Stimulated activated CD4-positive, alpha-beta T cell treated with anti-CD3 and anti-CD28 coated beads, Interleukin-12 subunit alpha, Interleukin-12 subunit beta, amount 100 ng/mL, for 4 hours (primary cell): ENCODE data around the gene RUNX2.
"Not testable (repeated sequence)": the region's sequence is repeated elsewhere in the genome, so short reads cannot be mapped to it uniquely, and the experiment has no call there.

Experiments
- DNase-seq: peaks from one replicate; pipeline ENCODE4 v3.0.0-alpha.2; 2020

Gene RUNX2

GRCh38 chr6:45462190-45463134 is 134.3 kb downstream of the RUNX2 start:
- no peak for DNase-seq

GRCh38 chr6:45464685-45465084 is 136.6 kb downstream of the RUNX2 start:
- no peak for DNase-seq

GRCh38 chr6:45466686-45467085 is 138.6 kb downstream of the RUNX2 start:
- DNase-seq: no peak

GRCh38 chr6:45467417-45467816 is 139.3 kb downstream of the RUNX2 start:
- DNase-seq: not testable (repeated sequence)

GRCh38 chr6:45467853-45468252 is 139.7 kb downstream of the RUNX2 start:
- no peak for DNase-seq

- no peak for DNase-seq
These were observed 141.5 kb downstream of the RUNX2 start for GRCh38 chr6:45469663-45470062.

- DNase-seq: no peak
These were observed 142.1 kb downstream of the RUNX2 start for GRCh38 chr6:45470131-45470738.

GRCh38 chr6:45472382-45472781 is 144.3 kb downstream of the RUNX2 start:
- no peak for DNase-seq

GRCh38 chr6:45473121-45473993 is 145.2 kb downstream of the RUNX2 start:
- no peak for DNase-seq

GRCh38 chr6:45474376-45474775 is 146.2 kb downstream of the RUNX2 start:
- DNase-seq: no peak

GRCh38 chr6:45476341-45476740 is 148.2 kb downstream of the RUNX2 start:
- DNase-seq: no peak

GRCh38 chr6:45477278-45477677 is 149.1 kb downstream of the RUNX2 start:
- DNase-seq: no peak

- no peak for DNase-seq
These were observed 149.7 kb downstream of the RUNX2 start for GRCh38 chr6:45477790-45478189.

GRCh38 chr6:45478240-45478639 is 150.1 kb downstream of the RUNX2 start:
- DNase-seq: no peak

- DNase-seq: no peak
These were observed 152.0 kb downstream of the RUNX2 start for GRCh38 chr6:45479834-45480751.

- no peak for DNase-seq
These were observed 152.8 kb downstream of the RUNX2 start for GRCh38 chr6:45480752-45481415.

GRCh38 chr6:45483021-45483420 is 154.9 kb downstream of the RUNX2 start:
- no peak for DNase-seq

GRCh38 chr6:45483501-45483900 is 155.4 kb downstream of the RUNX2 start:
- DNase-seq: no peak

GRCh38 chr6:45486736-45487135 is 158.6 kb downstream of the RUNX2 start:
- no peak for DNase-seq

GRCh38 chr6:45487645-45488044 is 159.5 kb downstream of the RUNX2 start:
- no peak for DNase-seq

- no peak for DNase-seq
These were observed 160.1 kb downstream of the RUNX2 start for GRCh38 chr6:45488269-45488668.

GRCh38 chr6:45488889-45489288 is 160.8 kb downstream of the RUNX2 start:
- no peak for DNase-seq
